Tibial nerve (tissue), 4 donors: ENCODE measurements around the gene RAB17.
A peak's percentile ranks its signal among the peaks of the same experiment; 100 is the strongest.

Experiments
- EP300 ChIP-seq, 2 donors: sonication (generic); formaldehyde crosslinking; IDR thresholded peaks; one replicate each; pipeline ENCODE4 v1.6.1; 2017; ENCODE audit warnings: antibody characterized with exemption in 2 of 2, mild to moderate bottlenecking in 1 of 2
- TF ChIP-seq, protein P1 (sequence below), 5 experiments: fragments of 200-600 bp in 3 of 5; fragments of 450-650 bp in 2 of 5; sonication (generic) in 3 of 5; IDR thresholded peaks; one replicate each; pipeline ENCODE4 v1.5.1; 2016 to 2019; ENCODE audit warnings: antibody characterized with exemption in 5 of 5, mild to moderate bottlenecking in 3 of 5, moderate library complexity in 2 of 5

DNA sequence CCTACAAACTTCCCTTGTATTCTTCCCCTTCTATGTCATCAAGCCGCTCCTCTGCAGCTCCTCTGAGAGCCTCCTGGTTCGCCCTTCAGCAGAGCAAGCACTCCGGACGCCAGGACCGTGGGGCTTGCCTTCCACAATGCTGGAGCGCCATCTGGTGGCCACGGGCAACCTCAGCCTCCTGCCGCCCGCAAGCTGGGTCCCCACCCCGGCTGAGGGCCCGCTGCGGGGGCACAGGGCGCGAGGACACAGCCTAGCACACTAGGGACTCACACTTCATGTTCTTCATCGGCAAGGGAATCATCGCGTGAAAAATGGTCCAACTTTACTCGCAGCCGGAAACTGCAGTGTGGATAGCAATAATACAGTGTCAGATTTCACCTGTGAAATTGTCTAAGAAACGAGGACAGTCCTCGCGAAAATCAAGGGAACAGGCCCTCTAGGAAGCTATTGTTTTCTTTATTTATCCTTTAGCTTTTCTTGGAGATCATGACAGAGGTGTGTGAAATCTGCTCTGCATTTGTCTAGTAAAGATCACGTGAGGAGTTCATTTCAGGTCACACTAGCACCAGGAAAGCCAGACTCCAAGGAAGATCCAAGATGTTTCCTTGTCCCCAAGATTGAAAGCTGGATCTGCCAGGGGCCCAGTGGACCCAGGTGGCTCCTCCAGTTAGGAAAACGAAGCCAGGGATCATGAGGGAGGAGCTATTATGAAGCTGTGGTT lies 18.4 kb downstream of the RAB17 start:
- TF ChIP-seq, protein P1, sequence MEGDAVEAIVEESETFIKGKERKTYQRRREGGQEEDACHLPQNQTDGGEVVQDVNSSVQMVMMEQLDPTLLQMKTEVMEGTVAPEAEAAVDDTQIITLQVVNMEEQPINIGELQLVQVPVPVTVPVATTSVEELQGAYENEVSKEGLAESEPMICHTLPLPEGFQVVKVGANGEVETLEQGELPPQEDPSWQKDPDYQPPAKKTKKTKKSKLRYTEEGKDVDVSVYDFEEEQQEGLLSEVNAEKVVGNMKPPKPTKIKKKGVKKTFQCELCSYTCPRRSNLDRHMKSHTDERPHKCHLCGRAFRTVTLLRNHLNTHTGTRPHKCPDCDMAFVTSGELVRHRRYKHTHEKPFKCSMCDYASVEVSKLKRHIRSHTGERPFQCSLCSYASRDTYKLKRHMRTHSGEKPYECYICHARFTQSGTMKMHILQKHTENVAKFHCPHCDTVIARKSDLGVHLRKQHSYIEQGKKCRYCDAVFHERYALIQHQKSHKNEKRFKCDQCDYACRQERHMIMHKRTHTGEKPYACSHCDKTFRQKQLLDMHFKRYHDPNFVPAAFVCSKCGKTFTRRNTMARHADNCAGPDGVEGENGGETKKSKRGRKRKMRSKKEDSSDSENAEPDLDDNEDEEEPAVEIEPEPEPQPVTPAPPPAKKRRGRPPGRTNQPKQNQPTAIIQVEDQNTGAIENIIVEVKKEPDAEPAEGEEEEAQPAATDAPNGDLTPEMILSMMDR (IDR thresholded peaks at IDR 0.05) = peak; percentile 91 to 99 (median 97)
- peak in 1 of 2 donors; percentile 40 for TF ChIP-seq EP300 (IDR thresholded peaks at IDR 0.05)
